ENCODE data around the gene TGM4.
A peak's percentile ranks its signal among the peaks of the same experiment; 100 is the strongest.
"Not testable (repeated sequence)": the region's sequence is repeated elsewhere in the genome, so short reads cannot be mapped to it uniquely, and the experiment has no call there.

Gene TGM4

GRCh38 chr3:44874308-44874707 lies at the start of gene TGM4:
TSS of gene TGM4 (plus strand) at chr3:44874608. CDS start at chr3:44874679, 71 bp downstream.
- no peak for DNase-seq (ENCODE audit: low read depth in 2 of 2)

GRCh38 chr3:44825264-44825925 lies 49.0 kb upstream of the TGM4 start:
- DNase-seq (ENCODE audit: low read depth in 2 of 2): no peak

- no peak for DNase-seq (ENCODE audit: low read depth in 2 of 2)
Measured at GRCh38 chr3:44827196-44827595, 47.2 kb upstream of the TGM4 start.

GRCh38 chr3:44831232-44831631 lies 43.2 kb upstream of the TGM4 start:
- no peak for DNase-seq (ENCODE audit: low read depth in 2 of 2)

- no peak for DNase-seq (ENCODE audit: low read depth in 2 of 2)
Measured at GRCh38 chr3:44832032-44832431, 42.4 kb upstream of the TGM4 start.

- no peak for DNase-seq (ENCODE audit: low read depth in 2 of 2)
Measured at GRCh38 chr3:44832965-44833364, 41.4 kb upstream of the TGM4 start.

GRCh38 chr3:44833394-44833793 lies 41.0 kb upstream of the TGM4 start:
- DNase-seq (ENCODE audit: low read depth in 2 of 2): no peak

GRCh38 chr3:44835684-44836083 lies 38.7 kb upstream of the TGM4 start:
- DNase-seq (ENCODE audit: low read depth in 2 of 2): no peak

- no peak for DNase-seq (ENCODE audit: low read depth in 2 of 2)
Measured at GRCh38 chr3:44842376-44842775, 32.0 kb upstream of the TGM4 start.

GRCh38 chr3:44845528-44846520 lies 28.6 kb upstream of the TGM4 start:
- no peak for DNase-seq (ENCODE audit: low read depth in 2 of 2)

- no peak for DNase-seq (ENCODE audit: low read depth in 2 of 2)
Measured at GRCh38 chr3:44848634-44849033, 25.8 kb upstream of the TGM4 start.

- DNase-seq (ENCODE audit: low read depth in 2 of 2): not testable (repeated sequence)
Measured at GRCh38 chr3:44856663-44857062, 17.7 kb upstream of the TGM4 start.

- DNase-seq (ENCODE audit: low read depth in 2 of 2): no peak
Measured at GRCh38 chr3:44860117-44860516, 14.3 kb upstream of the TGM4 start.

- peak; percentile 67 to 70 for DNase-seq (ENCODE audit: low read depth in 2 of 2)
Measured at GRCh38 chr3:44861412-44862225, 12.8 kb upstream of the TGM4 start, which contains the start of gene TMEM42. TSS of gene TMEM42 (plus strand) at chr3:44861912. CDS start at chr3:44861925, 13 bp downstream.

GRCh38 chr3:44862226-44862637 lies 12.2 kb upstream of the TGM4 start:
- no peak for DNase-seq (ENCODE audit: low read depth in 2 of 2)

- DNase-seq (ENCODE audit: low read depth in 2 of 2): no peak
Measured at GRCh38 chr3:44865272-44866035, 9.0 kb upstream of the TGM4 start.

GRCh38 chr3:44867421-44868111 lies 6.8 kb upstream of the TGM4 start:
- no peak for DNase-seq (ENCODE audit: low read depth in 2 of 2)

- no peak for DNase-seq (ENCODE audit: low read depth in 2 of 2)
Measured at GRCh38 chr3:44870375-44871061, 3.9 kb upstream of the TGM4 start.

GRCh38 chr3:44875596-44875995 lies 1.2 kb downstream of the TGM4 start:
- DNase-seq (ENCODE audit: low read depth in 2 of 2): no peak

- no peak for DNase-seq (ENCODE audit: low read depth in 2 of 2)
Measured at GRCh38 chr3:44877333-44877732, 2.9 kb downstream of the TGM4 start.

All from stimulated activated CD4-positive, alpha-beta T cell treated with anti-CD3 and anti-CD28 coated beads, Interleukin-1b, Interleukin-23, amount 100 ng/mL, for 1 hour (primary cell).